Erythroblast (primary cell): ENCODE results near the gene LIN7B.
"Not testable (repeated sequence)": the region's sequence is repeated elsewhere in the genome, so short reads cannot be mapped to it uniquely, and the experiment has no call there.

Experiments used
- DNase-seq, 2 experiments: peaks; one replicate each; lab custom pipeline; 2025; lab: John Stamatoyannopoulos, UW
- GATA1 ChIP-seq: IDR thresholded peaks from 2 replicates; pipeline ENCODE4 v1.6.1; 2011; ENCODE audit warnings: low read depth, mild to moderate bottlenecking, control low read depth, low read length, moderate library complexity
- POLR2A ChIP-seq: IDR thresholded peaks from 2 replicates; pipeline ENCODE4 v1.6.1; 2011; ENCODE audit warnings: mild to moderate bottlenecking, low read length

The LIN7B gene

DNA sequence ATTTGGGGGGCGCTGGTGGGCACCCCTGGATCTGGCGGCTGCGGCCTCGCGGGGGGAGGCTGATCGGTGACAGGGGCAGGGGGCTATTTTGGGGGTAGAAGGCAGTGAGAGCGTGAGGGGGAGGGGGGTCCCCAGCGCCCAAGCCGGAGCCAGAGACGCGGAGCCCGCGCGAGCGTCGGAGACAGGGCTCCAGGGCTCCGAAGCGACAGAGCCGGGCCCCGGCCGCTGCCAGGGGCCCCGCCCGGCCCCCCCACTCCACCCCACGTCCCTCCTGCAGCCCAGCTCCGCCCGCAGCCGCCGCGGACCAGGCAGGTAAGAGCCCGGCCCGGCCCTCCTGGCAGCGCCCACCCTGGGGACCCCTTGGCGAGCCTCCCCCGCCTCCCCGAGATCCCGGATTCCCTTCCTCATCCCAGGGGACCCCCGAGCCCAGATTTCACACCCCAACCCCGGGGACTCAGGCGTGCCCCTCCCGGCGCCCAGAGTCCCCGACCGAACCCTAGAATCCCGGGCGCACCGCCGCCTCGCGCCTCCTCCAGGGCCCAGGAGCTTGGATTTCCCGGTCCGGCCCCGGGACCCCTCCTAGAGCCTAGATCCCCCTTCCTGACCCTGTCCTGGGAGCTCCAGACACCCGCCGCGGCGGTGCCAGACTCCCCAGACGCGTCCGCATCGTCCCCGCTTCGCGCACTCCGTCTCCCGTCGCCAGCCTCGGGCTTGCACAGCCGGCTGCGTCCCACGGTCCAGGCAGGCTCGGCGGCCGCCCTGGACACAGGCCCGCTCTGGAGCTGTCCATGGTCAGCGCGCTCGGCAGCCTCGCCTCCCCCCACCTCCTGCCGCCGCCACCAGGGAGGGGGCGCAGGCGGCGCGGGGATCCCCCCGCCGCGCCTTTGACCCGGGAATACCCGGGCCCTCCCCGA is 5.5 kb downstream of the LIN7B start, which contains the start of gene PPFIA3:
Gene PPFIA3, plus strand, starts transcription at position 134 of the 914 bp plus-strand sequence. CDS start 8,330 bp downstream, outside the sequence.
- TF ChIP-seq POLR2A (no peak), GATA1 (no peak)
- DNase-seq = peak in 1 of 2 experiments; percentile 49

DNA sequence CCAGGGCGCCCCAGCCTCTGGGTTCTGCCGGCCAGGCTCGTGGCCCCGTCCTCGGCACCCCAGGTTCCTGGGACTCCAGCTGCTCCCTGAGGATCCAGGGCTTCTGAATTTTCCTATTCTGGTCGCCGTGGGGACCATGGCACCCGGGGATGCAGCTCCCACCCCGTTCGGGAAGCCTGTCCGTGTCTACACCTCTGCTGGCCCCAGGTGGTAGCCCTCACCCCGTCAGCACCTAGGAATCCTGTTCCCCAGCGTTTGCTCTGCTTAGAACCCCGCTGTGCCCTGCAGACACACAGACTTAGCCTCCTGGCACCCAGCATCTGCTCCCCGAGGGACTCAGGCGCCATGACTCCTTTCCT is 6.1 kb downstream of the LIN7B start:
- TF ChIP-seq POLR2A (no peak), GATA1 (no peak)

DNA sequence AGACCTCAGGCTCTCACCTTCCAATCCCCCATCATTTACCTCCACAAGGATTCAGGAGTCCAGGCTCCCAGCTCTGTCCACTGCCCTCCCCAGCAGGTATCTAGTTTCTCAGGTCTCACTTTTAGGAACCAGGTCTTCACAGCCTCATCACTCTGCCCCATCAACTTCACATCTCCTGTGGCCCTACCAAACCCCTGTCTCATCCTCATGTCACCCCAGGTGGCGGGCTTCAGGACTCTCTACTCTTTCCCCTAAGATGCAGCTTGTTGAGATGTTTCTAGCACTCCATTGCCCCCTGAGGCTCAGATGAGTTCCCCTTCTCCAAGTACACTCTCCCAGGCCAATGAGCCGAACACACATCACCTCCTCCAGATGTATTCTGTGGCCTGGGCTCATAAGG is 6.7 kb downstream of the LIN7B start:
- no peak for DNase-seq
- TF ChIP-seq GATA1 (no peak), POLR2A (no peak)

More for the DNA sequence above, 6.1 kb downstream of the LIN7B start:
- no peak for DNase-seq

DNA sequence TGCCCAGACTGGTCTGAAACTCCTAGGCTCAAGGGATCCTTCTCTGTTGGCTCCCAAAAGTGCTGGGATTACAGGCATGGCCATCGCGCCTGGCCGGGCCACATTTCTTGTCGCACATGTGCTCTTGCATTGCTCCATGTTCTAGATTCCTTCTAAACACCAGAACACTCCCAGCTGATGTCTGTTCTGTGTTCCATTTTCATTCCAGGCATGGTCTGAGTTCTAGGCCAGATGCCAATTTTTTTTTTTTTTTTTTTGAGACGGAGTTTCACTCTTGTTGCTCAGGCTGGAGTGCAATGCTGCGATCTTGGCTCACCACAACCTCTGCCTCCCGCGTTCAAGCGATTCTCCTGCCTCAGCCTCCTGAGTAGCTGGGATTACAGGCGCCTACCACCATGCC is 7.7 kb downstream of the LIN7B start:
- not testable (repeated sequence) for DNase-seq

DNA sequence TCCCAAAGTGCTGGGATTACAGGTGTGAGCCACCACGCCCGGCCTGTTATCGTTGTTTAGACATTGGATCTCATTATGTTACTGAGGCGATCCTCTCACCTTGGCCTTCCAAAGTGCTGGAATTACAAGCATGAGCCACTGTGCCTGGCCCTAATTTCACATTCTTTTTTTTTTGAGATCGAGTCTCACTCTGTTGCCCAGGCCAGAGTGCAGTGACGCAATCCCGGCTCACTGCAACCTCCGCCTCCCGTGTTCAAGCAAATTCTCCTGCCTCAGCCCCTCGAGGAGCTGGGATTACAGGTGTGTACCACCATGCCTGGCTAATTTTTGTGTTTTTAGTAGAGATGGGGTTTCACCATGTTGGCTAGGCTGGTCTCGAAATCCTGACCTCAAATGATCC is 9.1 kb downstream of the LIN7B start:
- DNase-seq = not testable (repeated sequence)

DNA sequence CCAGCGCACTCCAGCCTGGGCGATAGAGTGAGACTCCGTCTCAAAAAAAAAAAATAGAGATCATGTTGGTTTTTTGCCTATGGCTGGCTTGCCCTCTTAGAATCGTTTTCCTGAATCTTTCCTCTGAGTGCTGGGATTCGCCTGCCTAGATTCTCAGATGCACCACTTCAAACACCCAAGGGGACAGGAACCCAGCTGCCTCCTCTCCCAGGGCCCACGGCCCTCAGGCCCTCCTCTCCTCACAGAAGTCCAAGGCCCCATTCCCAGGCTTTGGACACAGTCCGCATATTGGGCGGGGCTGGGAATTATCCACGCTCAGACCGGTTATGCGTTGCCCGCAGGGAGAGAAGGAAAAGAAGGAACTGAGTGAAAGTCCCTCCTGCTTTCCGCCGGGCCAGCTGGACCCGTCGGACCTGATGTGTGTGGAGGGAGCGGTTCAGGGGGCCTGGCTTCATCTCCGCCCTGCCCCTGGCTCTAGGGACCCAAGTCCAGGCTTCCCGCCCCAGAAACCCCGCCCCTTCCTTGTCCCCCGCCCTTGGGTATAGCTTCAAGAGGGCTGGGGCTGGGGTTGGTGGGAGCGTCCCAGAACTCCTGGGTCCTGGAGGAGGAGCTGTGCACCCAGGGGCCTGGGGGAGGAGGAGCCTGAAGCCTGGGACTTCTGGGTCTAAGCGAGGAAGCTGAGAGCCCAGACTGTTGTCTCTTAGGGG is 11.0 kb downstream of the LIN7B start:
- no peak for DNase-seq
- TF ChIP-seq GATA1 = no peak
- no peak for TF ChIP-seq POLR2A

DNA sequence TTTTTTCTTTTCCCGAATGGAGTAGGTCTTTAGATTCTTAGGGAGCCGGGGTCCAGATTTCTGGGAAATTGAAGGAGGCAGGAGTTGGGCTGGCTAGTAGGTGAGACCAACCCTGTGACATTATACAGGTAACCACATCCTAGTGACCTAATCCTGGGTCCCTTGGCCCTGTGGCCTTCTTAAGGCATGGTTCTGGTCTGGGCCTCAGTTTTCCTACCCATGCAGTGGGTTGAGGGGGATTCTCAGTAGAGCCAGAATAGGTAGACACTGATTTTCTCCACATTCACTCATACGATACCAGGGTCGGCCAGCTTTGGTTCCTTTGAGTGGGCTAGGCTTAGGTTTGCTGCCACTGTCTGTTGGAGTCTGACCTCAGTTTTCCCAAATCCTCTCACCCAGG is 12.4 kb downstream of the LIN7B start:
- no peak for DNase-seq
- TF ChIP-seq POLR2A = no peak
- TF ChIP-seq GATA1 = no peak

DNA sequence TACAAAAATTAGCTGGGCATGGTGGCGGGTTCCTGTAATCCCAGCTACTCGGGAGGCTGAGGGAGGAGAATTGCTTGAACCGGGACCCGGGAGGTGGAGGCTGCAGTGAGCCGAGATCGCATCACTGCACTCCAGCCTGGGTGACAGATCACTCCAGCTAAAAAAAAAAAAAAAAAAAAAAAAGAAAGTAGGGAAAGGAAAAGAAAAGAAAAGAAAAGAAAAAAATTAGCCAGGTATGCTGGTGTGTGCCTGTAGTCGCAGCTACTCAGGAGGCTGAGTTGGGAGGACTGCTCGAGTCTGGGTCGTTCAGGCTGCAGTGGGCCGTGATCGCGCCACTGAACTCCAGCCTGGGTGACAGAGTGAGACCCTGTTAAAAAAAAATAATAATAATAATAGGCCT is 13.1 kb downstream of the LIN7B start:
- DNase-seq = not testable (repeated sequence)

DNA sequence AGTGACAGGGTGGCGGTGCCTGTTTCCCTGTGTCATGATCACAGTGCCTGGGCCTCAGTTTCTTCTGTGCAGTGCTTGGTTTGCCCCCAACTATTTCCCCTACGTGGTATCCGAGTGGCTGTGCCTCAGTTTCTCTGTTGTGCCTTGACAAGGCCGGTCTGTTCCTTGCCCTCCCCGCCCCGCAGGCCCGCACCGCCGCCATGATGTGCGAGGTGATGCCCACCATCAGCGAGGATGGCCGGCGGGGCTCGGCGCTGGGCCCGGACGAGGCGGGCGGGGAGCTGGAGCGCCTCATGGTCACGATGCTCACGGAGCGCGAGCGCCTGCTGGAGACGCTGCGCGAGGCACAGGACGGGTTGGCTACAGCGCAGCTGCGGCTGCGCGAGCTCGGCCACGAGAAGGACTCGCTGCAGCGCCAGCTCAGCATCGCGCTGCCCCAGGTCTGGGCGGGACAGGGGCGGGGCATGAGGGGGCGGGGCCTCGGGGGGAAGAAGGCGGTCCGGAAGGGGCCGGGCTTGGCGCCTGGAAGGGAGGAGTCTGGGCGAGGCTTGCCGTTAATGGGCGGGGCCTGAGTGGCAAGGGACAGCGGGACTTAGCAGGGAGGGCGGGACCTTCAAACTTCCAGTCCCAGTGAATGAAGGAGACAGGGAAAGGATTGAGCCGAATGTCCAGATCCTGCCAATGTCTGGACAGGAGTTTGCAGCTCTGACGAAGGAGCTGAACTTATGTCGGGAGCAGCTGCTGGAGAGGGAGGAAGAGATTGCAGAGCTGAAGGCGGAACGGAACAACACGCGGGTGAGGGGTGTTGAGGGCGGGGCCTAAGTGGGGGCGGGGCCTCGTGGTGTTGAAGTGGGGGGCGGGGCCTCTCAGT is 13.7 kb downstream of the LIN7B start:
- TF ChIP-seq POLR2A (no peak), GATA1 (no peak)
- DNase-seq = peak; percentile 97 to 99

DNA sequence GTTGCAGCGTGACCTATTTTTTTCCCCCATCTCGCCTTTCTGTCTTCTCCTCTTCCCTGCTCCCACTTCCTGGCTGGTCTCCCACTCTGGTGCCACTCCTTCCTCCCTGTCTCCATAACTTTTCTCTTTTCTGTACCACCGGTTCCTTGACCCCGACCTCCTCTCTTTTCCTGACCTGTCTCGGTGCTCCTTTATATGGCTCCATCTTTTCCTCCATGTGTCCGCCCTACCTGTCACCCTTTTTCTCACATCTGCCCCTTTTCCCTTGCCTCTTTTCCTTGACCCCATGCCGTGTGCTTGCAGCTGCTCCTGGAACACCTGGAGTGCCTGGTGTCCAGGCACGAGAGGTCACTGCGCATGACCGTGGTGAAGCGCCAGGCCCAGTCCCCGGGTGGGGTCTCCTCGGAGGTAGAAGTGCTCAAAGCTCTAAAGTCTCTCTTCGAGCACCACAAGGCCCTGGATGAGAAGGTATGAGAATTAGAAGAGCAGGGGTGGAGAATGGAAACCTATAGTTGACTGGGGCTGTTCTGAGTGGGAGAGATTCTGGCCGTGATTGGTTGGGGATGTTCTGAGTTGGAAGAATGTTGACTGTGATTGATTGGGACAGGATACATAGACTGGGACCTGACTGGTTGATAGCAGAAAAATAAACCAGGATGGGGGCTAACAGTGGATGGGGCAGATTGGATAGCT is 14.5 kb downstream of the LIN7B start:
- TF ChIP-seq GATA1 = no peak
- TF ChIP-seq POLR2A = no peak

DNA sequence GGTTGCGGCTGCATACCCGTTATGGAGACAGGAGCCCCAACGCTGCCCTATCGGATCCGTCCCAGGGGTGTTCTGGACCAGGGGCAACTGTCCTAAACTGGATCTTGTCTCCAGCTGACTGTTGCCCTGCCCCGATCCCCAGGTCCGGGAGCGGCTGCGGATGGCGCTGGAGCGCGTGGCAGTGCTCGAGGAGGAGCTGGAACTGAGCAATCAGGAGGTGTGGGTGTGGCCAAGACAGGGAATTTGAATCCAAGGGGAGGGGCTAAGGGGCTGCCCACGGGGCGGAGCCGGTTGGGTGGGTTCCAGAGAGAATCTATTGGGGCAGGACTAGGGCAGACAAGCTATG is 15.0 kb downstream of the LIN7B start:
- no peak for DNase-seq
- TF ChIP-seq GATA1 = no peak
- no peak for TF ChIP-seq POLR2A

More for the DNA sequence above, 14.5 kb downstream of the LIN7B start:
- no peak for DNase-seq

DNA sequence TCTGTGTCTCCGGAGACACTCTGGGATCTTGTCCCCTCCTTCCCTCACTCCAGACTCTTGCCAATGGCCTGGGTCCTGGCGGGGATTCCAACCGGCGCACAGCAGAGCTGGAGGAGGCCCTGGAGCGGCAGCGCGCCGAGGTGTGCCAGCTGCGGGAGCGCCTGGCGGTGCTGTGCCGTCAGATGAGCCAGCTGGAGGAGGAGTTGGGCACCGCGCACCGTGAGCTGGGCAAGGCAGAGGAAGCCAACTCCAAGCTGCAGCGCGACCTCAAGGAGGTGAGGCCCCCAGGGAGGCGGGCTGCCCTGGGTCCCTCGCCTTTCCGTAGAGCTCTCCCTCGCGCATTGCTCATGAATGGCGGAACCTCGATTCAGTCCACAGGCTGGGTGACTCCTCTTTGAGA is 16.2 kb downstream of the LIN7B start:
- no peak for TF ChIP-seq POLR2A
- TF ChIP-seq GATA1 = no peak
- DNase-seq = no peak

DNA sequence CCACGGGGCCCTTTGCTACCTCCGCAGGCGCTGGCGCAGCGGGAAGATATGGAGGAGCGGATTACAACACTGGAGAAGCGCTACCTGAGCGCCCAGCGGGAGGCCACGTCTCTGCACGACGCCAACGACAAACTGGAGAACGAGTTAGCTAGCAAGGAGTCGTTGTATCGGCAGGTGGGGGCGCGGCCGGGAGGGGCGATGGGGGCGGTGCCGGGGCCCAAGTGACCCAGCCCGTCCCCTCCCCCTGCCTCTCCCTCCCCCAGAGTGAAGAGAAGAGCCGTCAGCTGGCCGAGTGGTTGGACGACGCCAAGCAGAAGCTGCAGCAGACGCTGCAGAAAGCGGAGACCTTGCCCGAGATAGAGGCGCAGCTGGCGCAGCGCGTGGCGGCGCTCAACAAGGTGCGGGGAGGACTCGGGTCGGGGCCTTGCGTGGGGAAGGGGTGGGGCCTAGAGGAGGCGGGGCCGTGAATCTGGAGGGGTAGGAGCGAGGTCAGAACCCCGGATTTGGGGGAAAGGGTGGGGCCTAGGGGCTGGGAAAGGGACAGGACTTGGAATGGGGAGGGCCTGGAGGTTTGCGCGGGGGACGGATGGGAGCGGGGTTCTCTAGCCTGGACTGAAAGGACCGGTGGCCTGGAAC is 18.9 kb downstream of the LIN7B start:
- TF ChIP-seq GATA1 (no peak), POLR2A (no peak)
- DNase-seq = peak in 1 of 2 experiments; percentile 67
